Vagina (tissue), 2 donors: ENCODE data around the gene PAPPA2.

Source experiments
- POLR2A ChIP-seq, 2 donors: fragments of 450-650 bp; IDR thresholded peaks; one replicate each; pipeline ENCODE4 v1.6.1; 2017; ENCODE audit warnings: antibody characterized with exemption in 2 of 2, mild to moderate bottlenecking in 2 of 2, moderate library complexity in 2 of 2
- POLR2AphosphoS5 ChIP-seq, 2 donors: sonication (generic); formaldehyde crosslinking; IDR thresholded peaks; one replicate each; pipeline ENCODE4 v1.9.0; 2017; ENCODE audit warnings: antibody characterized with exemption in 2 of 2, mild to moderate bottlenecking in 2 of 2, low read depth in 1 of 2; ENCODE audit not compliant: insufficient read depth in 1 of 2
- TF ChIP-seq, protein P1 (sequence below), 3 experiments: fragments of 450-650 bp in 2 of 3; fragments of 200-600 bp in 1 of 3; sonication (generic) in 1 of 3; IDR thresholded peaks; one replicate each; pipeline ENCODE4 v1.5.1; 2017 to 2019; ENCODE audit warnings: antibody characterized with exemption in 3 of 3, mild to moderate bottlenecking in 2 of 3, moderate library complexity in 2 of 3

GRCh38 chr1:176552217-176552991, 89.4 kb downstream of the PAPPA2 start:
- TF ChIP-seq, protein P1, sequence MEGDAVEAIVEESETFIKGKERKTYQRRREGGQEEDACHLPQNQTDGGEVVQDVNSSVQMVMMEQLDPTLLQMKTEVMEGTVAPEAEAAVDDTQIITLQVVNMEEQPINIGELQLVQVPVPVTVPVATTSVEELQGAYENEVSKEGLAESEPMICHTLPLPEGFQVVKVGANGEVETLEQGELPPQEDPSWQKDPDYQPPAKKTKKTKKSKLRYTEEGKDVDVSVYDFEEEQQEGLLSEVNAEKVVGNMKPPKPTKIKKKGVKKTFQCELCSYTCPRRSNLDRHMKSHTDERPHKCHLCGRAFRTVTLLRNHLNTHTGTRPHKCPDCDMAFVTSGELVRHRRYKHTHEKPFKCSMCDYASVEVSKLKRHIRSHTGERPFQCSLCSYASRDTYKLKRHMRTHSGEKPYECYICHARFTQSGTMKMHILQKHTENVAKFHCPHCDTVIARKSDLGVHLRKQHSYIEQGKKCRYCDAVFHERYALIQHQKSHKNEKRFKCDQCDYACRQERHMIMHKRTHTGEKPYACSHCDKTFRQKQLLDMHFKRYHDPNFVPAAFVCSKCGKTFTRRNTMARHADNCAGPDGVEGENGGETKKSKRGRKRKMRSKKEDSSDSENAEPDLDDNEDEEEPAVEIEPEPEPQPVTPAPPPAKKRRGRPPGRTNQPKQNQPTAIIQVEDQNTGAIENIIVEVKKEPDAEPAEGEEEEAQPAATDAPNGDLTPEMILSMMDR (IDR thresholded peaks at IDR 0.05) = no peak
- TF ChIP-seq POLR2A (IDR thresholded peaks at IDR 0.05) (no peak), POLR2AphosphoS5 (IDR thresholded peaks at IDR 0.05; ENCODE audit: insufficient read depth in 1 of 2, low read depth in 1 of 2) (no peak)
